ENCODE results near the gene C14orf93.

The C14orf93 gene

GRCh38 chr14:23053426-23053825, 43.5 kb upstream of the C14orf93 start:
- H3K4me2 ChIP-seq (ENCODE audit: low read length), result no peak overlapping the region
- peaks cover 6% of the 10 kb centered on the region; the same call in 1 of the 2 replicates for H3K27me3 ChIP-seq (ENCODE audit: control insufficient read depth, low read length)
- no peak for TF ChIP-seq CTCF (IDR thresholded peaks at IDR 0.05; ENCODE audit: low read depth, low read length, poor library complexity, severe bottlenecking)
- TF ChIP-seq EZH2phosphoT487 (IDR thresholded peaks at IDR 0.05; ENCODE audit: borderline replicate concordance, low read length), result no peak
- peaks cover 3% of the 10 kb centered on the region for H3F3A ChIP-seq (ENCODE audit: control insufficient read depth, insufficient read depth)
- no peaks in the 10 kb centered on the region; the same call in 1 of the 2 replicates for H3K36me3 ChIP-seq (ENCODE audit: control insufficient read depth, low read length)
- no peak overlapping the region for H3K4me3 ChIP-seq (ENCODE audit: low read length)
- no peaks in the 10 kb centered on the region for H4K20me1 ChIP-seq (ENCODE audit: control insufficient read depth, insufficient read depth, low read depth, low read length)
- no peaks in the 10 kb centered on the region for H3K9me2 ChIP-seq (replicated peaks; ENCODE audit: control insufficient read depth, low read length)
- H3K27ac ChIP-seq (ENCODE audit: low read depth, low read length), result no peak overlapping the region
- H3K9me3 ChIP-seq (ENCODE audit: control insufficient read depth, insufficient read depth, low read length), result no peaks in the 10 kb centered on the region
- H3K4me1 ChIP-seq (ENCODE audit: control insufficient read depth, low read length), result peaks cover 18% of the 10 kb centered on the region
- H3K79me2 ChIP-seq (ENCODE audit: control insufficient read depth, low read length), result no peaks in the 10 kb centered on the region

- H3K36me3 ChIP-seq (ENCODE audit: control insufficient read depth, low read length), result no peaks in the 10 kb centered on the region
- TF ChIP-seq CTCF (IDR thresholded peaks at IDR 0.05; ENCODE audit: low read depth, low read length, poor library complexity, severe bottlenecking) (no peak), EZH2phosphoT487 (IDR thresholded peaks at IDR 0.05; ENCODE audit: borderline replicate concordance, low read length) (no peak)
- H3K9me2 ChIP-seq (replicated peaks; ENCODE audit: control insufficient read depth, low read length), result no peaks in the 10 kb centered on the region
- no peak overlapping the region for H3K4me3 ChIP-seq (ENCODE audit: low read length)
- no peaks in the 10 kb centered on the region for H3K9me3 ChIP-seq (ENCODE audit: control insufficient read depth, insufficient read depth, low read length)
- no peaks in the 10 kb centered on the region for H3K79me2 ChIP-seq (ENCODE audit: control insufficient read depth, low read length)
- H3K4me2 ChIP-seq (ENCODE audit: low read length), result no peak overlapping the region
- H3F3A ChIP-seq (ENCODE audit: control insufficient read depth, insufficient read depth), result no peaks in the 10 kb centered on the region
- H3K27me3 ChIP-seq (ENCODE audit: control insufficient read depth, low read length), result peaks cover 6% of the 10 kb centered on the region; the same call in 1 of the 2 replicates
- H3K4me1 ChIP-seq (ENCODE audit: control insufficient read depth, low read length), result peaks cover 16% of the 10 kb centered on the region
- no peak overlapping the region for H3K27ac ChIP-seq (ENCODE audit: low read depth, low read length)
- no peaks in the 10 kb centered on the region for H4K20me1 ChIP-seq (ENCODE audit: control insufficient read depth, insufficient read depth, low read depth, low read length)
These were observed 42.7 kb upstream of the C14orf93 start for GRCh38 chr14:23052671-23053070.

- Histone ChIP-seq H3K4me3 (ENCODE audit: low read length) (no peak overlapping the region), H3K27me3 (ENCODE audit: control insufficient read depth, low read length) (peaks cover 6% of the 10 kb centered on the region; the same call in 1 of the 2 replicates), H3K36me3 (ENCODE audit: control insufficient read depth, low read length) (no peaks in the 10 kb centered on the region), H3K4me1 (ENCODE audit: control insufficient read depth, low read length) (peaks cover 15% of the 10 kb centered on the region), H3K4me2 (ENCODE audit: low read length) (no peak overlapping the region), H4K20me1 (ENCODE audit: control insufficient read depth, insufficient read depth, low read depth, low read length) (no peaks in the 10 kb centered on the region), H3K27ac (ENCODE audit: low read depth, low read length) (no peak overlapping the region), H3K79me2 (ENCODE audit: control insufficient read depth, low read length) (no peaks in the 10 kb centered on the region), H3F3A (ENCODE audit: control insufficient read depth, insufficient read depth) (no peaks in the 10 kb centered on the region), H3K9me2 (replicated peaks; ENCODE audit: control insufficient read depth, low read length) (no peaks in the 10 kb centered on the region), H3K9me3 (ENCODE audit: control insufficient read depth, insufficient read depth, low read length) (no peaks in the 10 kb centered on the region)
- TF ChIP-seq EZH2phosphoT487 (IDR thresholded peaks at IDR 0.05; ENCODE audit: borderline replicate concordance, low read length) (no peak), CTCF (IDR thresholded peaks at IDR 0.05; ENCODE audit: low read depth, low read length, poor library complexity, severe bottlenecking) (no peak)
These were observed 42.3 kb upstream of the C14orf93 start for GRCh38 chr14:23052182-23052623.
